K562 (cell line): ENCODE results near the gene RPRD1B. TPM values are rescaled to one million over a fixed set of nuclear protein-coding genes. Genes with fewer than 3 reads are reported as not detected.

ENCODE experiments used
- ARNT ChIP-seq, 2 experiments: fragments of 450-650 bp; IDR thresholded peaks; 2 replicates each; pipeline ENCODE4 v1.6.1; 2016; ENCODE audit warnings: mild to moderate bottlenecking in 1 of 2
- BACH1 ChIP-seq: fragments of 200-800 bp; sonication (Bioruptor generic); IDR thresholded peaks from 2 replicates; pipeline ENCODE4 v1.6.1; 2016; ENCODE audit warnings: missing genetic modification characterization, missing compliant biosample characterization
- HCFC1 ChIP-seq: IDR thresholded peaks from 2 replicates; pipeline ENCODE4 v1.6.1; 2012; ENCODE audit warnings: low read depth, low read length, improper control_type of control experiment
- HDAC2 ChIP-seq: fragments of 450-650 bp; IDR thresholded peaks from 2 replicates; pipeline ENCODE4 v1.6.1; 2016; ENCODE audit warnings: mild to moderate bottlenecking
- JUNB ChIP-seq: fragments of 450-650 bp; formaldehyde crosslinking; conservative IDR thresholded peaks from 2 replicates; pipeline ENCODE4 v1.4.0; 2020; ENCODE audit warnings: mild to moderate bottlenecking
- MAFF ChIP-seq: IDR thresholded peaks from 2 replicates; pipeline ENCODE4 v1.6.1; 2012; ENCODE audit warnings: low read length, improper control_type of control experiment
- MEF2A ChIP-seq: IDR thresholded peaks from 2 replicates; pipeline ENCODE4 v1.6.1; 2011; ENCODE audit warnings: low read depth, mild to moderate bottlenecking, low read length, moderate library complexity; ENCODE audit not compliant: control insufficient read depth
- MYC ChIP-seq, 2 experiments: fragments of 250-450 bp in 1 of 2; sonication (Bioruptor Pico) in 1 of 2; IDR thresholded peaks; 2 replicates each; pipeline versions ENCODE4 v1.5.1 to v1.6.1; 2012 to 2021; ENCODE audit warnings: low read depth in 2 of 2, borderline replicate concordance in 1 of 2, improper control_type of control experiment in 1 of 2, low read length in 1 of 2, mild to moderate bottlenecking in 1 of 2, moderate library complexity in 1 of 2
- NCOA1 ChIP-seq: fragments of 450-650 bp; IDR thresholded peaks from 2 replicates; pipeline ENCODE4 v1.6.1; 2016; ENCODE audit warnings: low read depth
- NCOA2 ChIP-seq, 2 experiments: fragments of 450-650 bp; IDR thresholded peaks; 2 replicates each; pipeline ENCODE4 v1.6.1; 2018; ENCODE audit warnings: mild to moderate bottlenecking in 2 of 2, moderate library complexity in 1 of 2; ENCODE audit not compliant: partially characterized antibody in 2 of 2
- NEUROD1 ChIP-seq: fragments of 150-350 bp; IDR thresholded peaks from 2 replicates; pipeline ENCODE4 v1.6.1; 2014; ENCODE audit warnings: borderline replicate concordance, low read length, low read depth; ENCODE audit not compliant: partially characterized antibody
- PURB ChIP-seq: sonication (generic); formaldehyde crosslinking; IDR thresholded peaks from 2 replicates; pipeline ENCODE4 v1.9.0; 2021; ENCODE audit warnings: low read depth, mild to moderate bottlenecking, missing genetic modification reagents
- RAD21 ChIP-seq, 2 experiments: fragments of 250-450 bp in 1 of 2; fragments of 450-650 bp in 1 of 2; sonication (Bioruptor Pico) in 1 of 2; formaldehyde crosslinking in 1 of 2; IDR thresholded peaks in 1 of 2; conservative IDR thresholded peaks in 1 of 2; 2 replicates each; pipeline versions ENCODE4 v1.4.0 to v1.8.0; 2020 to 2022; ENCODE audit warnings: mild to moderate bottlenecking in 2 of 2, moderate library complexity in 1 of 2
- STAT5A ChIP-seq: IDR thresholded peaks from 2 replicates; pipeline ENCODE4 v1.6.1; 2012; ENCODE audit warnings: low read length, inconsistent platforms, borderline replicate concordance
- TAL1 ChIP-seq: fragments of 450-650 bp; IDR thresholded peaks from 2 replicates; pipeline ENCODE4 v1.6.1; 2016; ENCODE audit warnings: mild to moderate bottlenecking
- TBP ChIP-seq: optimal IDR thresholded peaks from 2 replicates; pipeline ENCODE3; 2011; ENCODE audit warnings: low read depth, low read length, improper control_type of control experiment
- TEAD4 ChIP-seq, 2 experiments: sonication (generic) in 1 of 2; formaldehyde crosslinking in 1 of 2; IDR thresholded peaks; 2 replicates each; pipeline versions ENCODE4 v1.6.1 to v1.8.0; 2012 to 2022; ENCODE audit warnings: borderline replicate concordance in 1 of 2, inconsistent platforms in 1 of 2, low read length in 1 of 2, mild to moderate bottlenecking in 1 of 2, missing genetic modification reagents in 1 of 2
- ZC3H4 ChIP-seq: sonication (generic); formaldehyde crosslinking; IDR thresholded peaks from 2 replicates; pipeline ENCODE4 v1.9.0; 2021; ENCODE audit warnings: missing genetic modification reagents, borderline replicate concordance
- ZKSCAN1 ChIP-seq: fragments of 150-350 bp; IDR thresholded peaks from 2 replicates; pipeline ENCODE4 v1.6.1; 2016; ENCODE audit warnings: low read depth, low read length
- polyA plus RNA-seq, 8 experiments: library from polyadenylated mRNA; depleted of rRNA in 4 of 8; stranded (reverse) in 5 of 8; unstranded in 3 of 8; fragments of >200 nt; fragmentation: Nextera tagmentation in 2 of 8; fragmentation: Illumina TruSeq in 1 of 8; extraction: Ambion mirVana in 2 of 8; extraction: Trizol in 1 of 8; gene quantifications; 2 replicates each; pipeline versions ENCODE4 v1.2.1 to v1.2.3, GENCODE V29; 2011 to 2014; ENCODE audit warnings: inconsistent platforms in 1 of 8, missing spikeins in 1 of 8
- total RNA-seq, 7 experiments: library from RNA; depleted of rRNA in 6 of 7; stranded (reverse); fragments of >200 nt in 6 of 7; fragmentation: Illumina TruSeq in 2 of 7; extraction: Trizol in 2 of 7; gene quantifications; 2 replicates each; pipeline versions ENCODE4 v1.2.1 to v1.2.3, GENCODE V29; 2011 to 2021; ENCODE audit warnings: low replicate concordance in 1 of 7
- TF ChIP-seq, protein P1 (sequence below): fragments of 450-650 bp; IDR thresholded peaks from 2 replicates; pipeline ENCODE4 v1.6.1; 2016; ENCODE audit warnings: missing biosample characterization, missing genetic modification characterization
- TF ChIP-seq, protein P2 (sequence below): sonication (generic); formaldehyde crosslinking; IDR thresholded peaks from 2 replicates; pipeline ENCODE4 v1.9.0; 2022; ENCODE audit warnings: mild to moderate bottlenecking, missing genetic modification reagents
- TF ChIP-seq, protein P3 (sequence below), 2 experiments: fragments of 250-450 bp in 1 of 2; fragments of 450-650 bp in 1 of 2; sonication (Bioruptor Pico) in 1 of 2; IDR thresholded peaks; 2 replicates each; pipeline versions ENCODE4 v1.6.1 to v1.8.0; 2016 to 2021; ENCODE audit warnings: mild to moderate bottlenecking in 2 of 2, moderate library complexity in 2 of 2, missing compliant biosample characterization in 1 of 2, missing genetic modification characterization in 1 of 2
- TF ChIP-seq, protein P4 (sequence below): IDR thresholded peaks from 2 replicates; pipeline ENCODE4 v1.6.1; 2012; ENCODE audit warnings: low read depth, low read length, improper control_type of control experiment, borderline replicate concordance

RPRD1B gene
- total and polyA plus RNA-seq, 9 of the 15 experiments (the other 6 are each of a cell fraction or from before 2014, with no cell fraction given) = 5.5 to 43.0 (median 24.4) TPM

- no peak for TF ChIP-seq PURB (CRISPR knock-in tag)
- peak; percentile 73 for TF ChIP-seq NEUROD1
- TF ChIP-seq ZKSCAN1 = 0 out of 2 replicates have a peak, but pooled peaks have one; percentile 54
- TF ChIP-seq, protein P1, sequence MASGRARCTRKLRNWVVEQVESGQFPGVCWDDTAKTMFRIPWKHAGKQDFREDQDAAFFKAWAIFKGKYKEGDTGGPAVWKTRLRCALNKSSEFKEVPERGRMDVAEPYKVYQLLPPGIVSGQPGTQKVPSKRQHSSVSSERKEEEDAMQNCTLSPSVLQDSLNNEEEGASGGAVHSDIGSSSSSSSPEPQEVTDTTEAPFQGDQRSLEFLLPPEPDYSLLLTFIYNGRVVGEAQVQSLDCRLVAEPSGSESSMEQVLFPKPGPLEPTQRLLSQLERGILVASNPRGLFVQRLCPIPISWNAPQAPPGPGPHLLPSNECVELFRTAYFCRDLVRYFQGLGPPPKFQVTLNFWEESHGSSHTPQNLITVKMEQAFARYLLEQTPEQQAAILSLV (tag) = no peak
- no peak for TF ChIP-seq NCOA2 (IDR thresholded peaks at IDR 0.05; ENCODE audit: partially characterized antibody in 2 of 2)
- TF ChIP-seq MAFF = no peak
- 0 out of 4 replicates have a peak, but pooled peaks have one; percentile 6 to 10 for TF ChIP-seq RAD21 (CRISPR knock-in tag; conservative IDR thresholded peaks at IDR 0.05 in 1 of 2, IDR thresholded peaks at IDR 0.05 in 1 of 2)
- TF ChIP-seq ZC3H4 (CRISPR knock-in tag) = no peak
- peak; percentile 91 for TF ChIP-seq MEF2A
- peak; percentile 83 for TF ChIP-seq STAT5A
- 0 out of 2 replicates have a peak, but pooled peaks have one; percentile 49 for TF ChIP-seq BACH1 (tag)
- no peak for TF ChIP-seq HDAC2
- TF ChIP-seq, protein P2, sequence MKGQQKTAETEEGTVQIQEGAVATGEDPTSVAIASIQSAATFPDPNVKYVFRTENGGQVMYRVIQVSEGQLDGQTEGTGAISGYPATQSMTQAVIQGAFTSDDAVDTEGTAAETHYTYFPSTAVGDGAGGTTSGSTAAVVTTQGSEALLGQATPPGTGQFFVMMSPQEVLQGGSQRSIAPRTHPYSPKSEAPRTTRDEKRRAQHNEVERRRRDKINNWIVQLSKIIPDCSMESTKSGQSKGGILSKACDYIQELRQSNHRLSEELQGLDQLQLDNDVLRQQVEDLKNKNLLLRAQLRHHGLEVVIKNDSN = peak; percentile 87
- no peak for TF ChIP-seq JUNB (CRISPR knock-in tag)
- no peak for TF ChIP-seq TBP
- peak; percentile 67 for TF ChIP-seq MYC (IDR thresholded peaks at IDR 0.05; ENCODE audit: low read depth, low read length)
- no peak for TF ChIP-seq MYC (CRISPR knock-in tag; IDR thresholded peaks at IDR 0.05; ENCODE audit: borderline replicate concordance, low read depth)
- TF ChIP-seq NCOA1 = peak; percentile 76
- peak in 1 of 2 experiments; percentile 72; a peak in 1 of 4 replicates for TF ChIP-seq ARNT (IDR thresholded peaks at IDR 0.05)
- TF ChIP-seq TEAD4 (IDR thresholded peaks at IDR 0.05; ENCODE audit: low read length) = peak; percentile 96
- TF ChIP-seq TEAD4 (CRISPR knock-in tag; IDR thresholded peaks at IDR 0.05; ENCODE audit: borderline replicate concordance) = no peak
- TF ChIP-seq, protein P3, sequence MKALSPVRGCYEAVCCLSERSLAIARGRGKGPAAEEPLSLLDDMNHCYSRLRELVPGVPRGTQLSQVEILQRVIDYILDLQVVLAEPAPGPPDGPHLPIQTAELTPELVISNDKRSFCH (CRISPR knock-in tag; IDR thresholded peaks at IDR 0.05) = no peak
- TF ChIP-seq, protein P3 (tag; IDR thresholded peaks at IDR 0.05) = 0 out of 2 replicates have a peak, but pooled peaks have one; percentile 49
- TF ChIP-seq TAL1 = peak; percentile 94
- TF ChIP-seq, protein P4, sequence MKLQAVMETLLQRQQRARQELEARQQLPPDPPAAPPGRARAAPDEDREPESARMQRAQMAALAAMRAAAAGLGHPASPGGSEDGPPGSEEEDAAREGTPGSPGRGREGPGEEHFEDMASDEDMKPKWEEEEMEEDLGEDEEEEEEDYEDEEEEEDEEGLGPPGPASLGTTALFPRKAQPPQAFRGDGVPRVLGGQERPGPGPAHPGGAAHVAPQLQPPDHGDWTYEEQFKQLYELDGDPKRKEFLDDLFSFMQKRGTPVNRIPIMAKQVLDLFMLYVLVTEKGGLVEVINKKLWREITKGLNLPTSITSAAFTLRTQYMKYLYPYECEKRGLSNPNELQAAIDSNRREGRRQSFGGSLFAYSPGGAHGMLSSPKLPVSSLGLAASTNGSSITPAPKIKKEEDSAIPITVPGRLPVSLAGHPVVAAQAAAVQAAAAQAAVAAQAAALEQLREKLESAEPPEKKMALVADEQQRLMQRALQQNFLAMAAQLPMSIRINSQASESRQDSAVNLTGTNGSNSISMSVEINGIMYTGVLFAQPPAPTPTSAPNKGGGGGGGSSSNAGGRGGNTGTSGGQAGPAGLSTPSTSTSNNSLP = peak; percentile 53; the same call in 1 of the 2 replicates
- TF ChIP-seq HCFC1 = no peak
Observed at GRCh38 chr20:38126932-38127621, 93.5 kb downstream of the RPRD1B start (continued).
